H1 (cell line): ENCODE data around the gene GFOD1. TPM values are rescaled to one million over a fixed set of nuclear protein-coding genes. Genes with fewer than 3 reads are reported as not detected.

ENCODE experiments used
- CTCF ChIA-PET: fragments of 300-600 bp; sonication (Branson Sonifier 250); formaldehyde crosslinking; loops from one replicate; lab custom pipeline; 2021; ENCODE audit not compliant: partially characterized antibody; lab: Charles Lee
- POLR2A ChIA-PET: fragments of 300-600 bp; sonication (Branson Sonifier 250); formaldehyde crosslinking; loops from one replicate; lab custom pipeline; 2021; ENCODE audit warnings: inconsistent platforms; ENCODE audit not compliant: partially characterized antibody; lab: Charles Lee
- DNase-seq, 2 experiments: peaks; one replicate each; pipeline versions ENCODE4 v3.0.0 to v3.0.0-alpha.2; 2010 to 2022; ENCODE audit warnings: low spot score in 2 of 2, low read depth in 1 of 2, mixed read lengths in 1 of 2
- FAIRE-seq: peaks from 2 replicates; lab custom pipeline; 2011; peaks lifted over from hg19 to GRCh38; lab: Jason Lieb, UNC
- H2AFZ ChIP-seq: 2 replicates; pipeline ENCODE4 v1.8.1; 2012; ENCODE audit warnings: low read length, inconsistent platforms
- H2AK5ac ChIP-seq: 2 replicates; pipeline ENCODE4 v1.6.1; 2013; ENCODE audit warnings: low read depth, low read length
- H2BK120ac ChIP-seq: replicated peaks from 2 replicates; pipeline ENCODE3; 2013; ENCODE audit warnings: low read depth, low read length, inconsistent platforms
- H2BK12ac ChIP-seq: 2 replicates; pipeline ENCODE4 v1.6.1; 2013; ENCODE audit warnings: low read depth, low read length
- H2BK15ac ChIP-seq: 2 replicates; pipeline ENCODE4 v1.6.1; 2013; ENCODE audit warnings: low read length
- H2BK20ac ChIP-seq: 2 replicates; pipeline ENCODE4 v1.6.1; 2013; ENCODE audit warnings: low read length
- H2BK5ac ChIP-seq: 2 replicates; pipeline ENCODE4 v1.6.1; 2013; ENCODE audit warnings: low read depth, low read length
- H3K14ac ChIP-seq: 2 replicates; pipeline ENCODE4 v1.6.1; 2013; ENCODE audit warnings: inconsistent platforms; ENCODE audit not compliant: insufficient read length
- H3K18ac ChIP-seq: 2 replicates; pipeline ENCODE4 v1.6.1; 2013; ENCODE audit warnings: low read length; ENCODE audit errors: extremely low read depth
- H3K23ac ChIP-seq: 2 replicates; pipeline ENCODE4 v1.6.1; 2013; ENCODE audit warnings: inconsistent platforms; ENCODE audit not compliant: insufficient read length
- H3K23me2 ChIP-seq: 2 replicates; pipeline ENCODE4 v1.6.1; 2013; ENCODE audit warnings: low read depth, low read length
- H3K27ac ChIP-seq: 2 replicates; pipeline ENCODE4 v1.6.1; 2011; ENCODE audit warnings: low read depth, low read length, inconsistent platforms
- H3K27me3 ChIP-seq, 4 experiments: replicated peaks in 1 of 4; 1 replicate in 1 of 4; 2 replicates in 3 of 4; pipeline versions ENCODE4 v1.6.1 to v1.8.1; 2011 to 2013; ENCODE audit warnings: low read length in 3 of 4, mild to moderate bottlenecking in 3 of 4, inconsistent platforms in 2 of 4, mixed read lengths in 2 of 4, moderate library complexity in 1 of 4; ENCODE audit not compliant: control insufficient read depth in 3 of 4, insufficient read depth in 3 of 4; ENCODE audit errors: extremely low read depth in 1 of 4
- H3K36me3 ChIP-seq, 4 experiments: 2 replicates each; pipeline versions ENCODE4 v1.6.1 to v1.8.1; 2011 to 2013; ENCODE audit warnings: mild to moderate bottlenecking in 4 of 4, low read length in 3 of 4, moderate library complexity in 2 of 4, control low read depth in 1 of 4, inconsistent platforms in 1 of 4; ENCODE audit not compliant: insufficient read depth in 4 of 4, control insufficient read depth in 2 of 4
- H3K4ac ChIP-seq: replicated peaks from 2 replicates; pipeline ENCODE3; 2013; ENCODE audit warnings: low read length, low read depth, mixed read lengths, inconsistent platforms; ENCODE audit not compliant: insufficient read length
- H3K4me1 ChIP-seq, 4 experiments: replicated peaks in 1 of 4; 1 replicate in 1 of 4; 2 replicates in 3 of 4; pipeline versions ENCODE4 v1.6.1 to v1.8.1; 2011 to 2013; ENCODE audit warnings: low read length in 3 of 4, inconsistent platforms in 2 of 4, mixed read lengths in 1 of 4; ENCODE audit not compliant: insufficient read depth in 4 of 4, control insufficient read depth in 3 of 4
- H3K4me2 ChIP-seq, 2 experiments: 2 replicates each; pipeline versions ENCODE4 v1.6.1 to v1.8.1; 2011 to 2013; ENCODE audit warnings: low read depth in 2 of 2, low read length in 2 of 2, control low read depth in 1 of 2, inconsistent platforms in 1 of 2, mild to moderate bottlenecking in 1 of 2; ENCODE audit not compliant: insufficient read depth in 1 of 2
- H3K4me3 ChIP-seq, 4 experiments: fragments of 200-600, 300-600 bp in 1 of 4; sonication (generic), shearing (Covaris generic), sonication (Bioruptor Twin) in 1 of 4; 2 replicates each; pipeline versions ENCODE4 v1.5.1 to v1.8.1; 2011 to 2016; ENCODE audit warnings: low read length in 4 of 4, low read depth in 3 of 4, control low read depth in 2 of 4, inconsistent platforms in 2 of 4, mild to moderate bottlenecking in 2 of 4, mixed read lengths in 1 of 4, moderate library complexity in 1 of 4; ENCODE audit not compliant: insufficient read depth in 2 of 4; ENCODE audit errors: extremely low read depth in 1 of 4
- H3K56ac ChIP-seq: replicated peaks from 2 replicates; pipeline ENCODE3; 2013; ENCODE audit warnings: low read depth, mild to moderate bottlenecking, mixed read lengths, low read length, inconsistent platforms; ENCODE audit not compliant: insufficient read length
- H3K79me1 ChIP-seq: 2 replicates; pipeline ENCODE4 v1.6.1; 2013; ENCODE audit warnings: low read depth, low read length, control low read depth
- H3K79me2 ChIP-seq, 2 experiments: 2 replicates each; pipeline versions ENCODE4 v1.6.1 to v1.8.1; 2012 to 2013; ENCODE audit warnings: low read length in 2 of 2, mild to moderate bottlenecking in 2 of 2, inconsistent platforms in 1 of 2; ENCODE audit not compliant: insufficient read depth in 2 of 2, control insufficient read depth in 1 of 2
- H3K9ac ChIP-seq, 4 experiments: replicated peaks in 1 of 4; 1 replicate in 1 of 4; 2 replicates in 3 of 4; pipeline versions ENCODE4 v1.6.1 to v1.8.1; 2011 to 2013; ENCODE audit warnings: low read depth in 3 of 4, low read length in 3 of 4, control low read depth in 2 of 4, mild to moderate bottlenecking in 2 of 4, moderate library complexity in 2 of 4, inconsistent platforms in 1 of 4; ENCODE audit errors: extremely low read depth in 1 of 4
- H3K9me3 ChIP-seq, 2 experiments: 2 replicates each; pipeline versions ENCODE4 v1.6.1 to v1.8.1; 2012 to 2013; ENCODE audit warnings: mild to moderate bottlenecking in 2 of 2, moderate library complexity in 2 of 2, control low read depth in 1 of 2, inconsistent platforms in 1 of 2, low read depth in 1 of 2, low read length in 1 of 2, mixed read lengths in 1 of 2; ENCODE audit not compliant: insufficient read depth in 2 of 2
- H4K20me1 ChIP-seq, 2 experiments: replicated peaks in 1 of 2; 2 replicates each; pipeline versions ENCODE3 to v1.8.1; 2011 to 2013; ENCODE audit warnings: inconsistent platforms in 2 of 2, low read length in 2 of 2, mild to moderate bottlenecking in 1 of 2; ENCODE audit not compliant: insufficient read depth in 2 of 2, control insufficient read depth in 1 of 2
- H4K5ac ChIP-seq: 2 replicates; pipeline ENCODE4 v1.6.1; 2013; ENCODE audit warnings: low read length, low read depth, mixed read lengths, inconsistent platforms; ENCODE audit not compliant: insufficient read length
- H4K8ac ChIP-seq: 2 replicates; pipeline ENCODE4 v1.8.0; 2013; ENCODE audit warnings: mild to moderate bottlenecking, moderate library complexity, low read length, inconsistent platforms; ENCODE audit not compliant: insufficient read depth; ENCODE audit errors: extremely low read depth
- H4K91ac ChIP-seq: replicated peaks from 2 replicates; pipeline ENCODE3; 2013; ENCODE audit warnings: low read length, mixed read lengths, inconsistent platforms; ENCODE audit not compliant: insufficient read length
- BRCA1 ChIP-seq: IDR thresholded peaks from 2 replicates; pipeline ENCODE4 v1.6.1; 2012; ENCODE audit warnings: low read depth, low read length, improper control_type of control experiment
- CREB1 ChIP-seq: IDR thresholded peaks from 2 replicates; pipeline ENCODE4 v1.6.1; 2012; ENCODE audit warnings: inconsistent platforms
- KDM5A ChIP-seq: fragments of 200-600 bp; IDR thresholded peaks from 2 replicates; pipeline ENCODE4 v1.7.1; 2012; ENCODE audit warnings: mild to moderate bottlenecking, low read length, inconsistent platforms, mixed read lengths
- NANOG ChIP-seq: IDR thresholded peaks from 2 replicates; pipeline ENCODE4 v1.6.1; 2011; ENCODE audit warnings: low read length, low read depth, mild to moderate bottlenecking, inconsistent platforms; ENCODE audit not compliant: insufficient read depth, poor library complexity, severe bottlenecking
- RFX5 ChIP-seq: IDR thresholded peaks from 2 replicates; pipeline ENCODE4 v1.6.1; 2011; ENCODE audit warnings: low read depth, low read length, improper control_type of control experiment, borderline replicate concordance
- RXRA ChIP-seq: IDR thresholded peaks from 2 replicates; pipeline ENCODE4 v1.6.1; 2011; ENCODE audit warnings: low read depth, mild to moderate bottlenecking, low read length, moderate library complexity; ENCODE audit not compliant: insufficient read depth
- SIN3A ChIP-seq, 2 experiments: IDR thresholded peaks in 1 of 2; conservative IDR thresholded peaks in 1 of 2; 2 replicates each; pipeline ENCODE4 v1.6.1; 2011 to 2012; ENCODE audit warnings: low read length in 2 of 2, improper control_type of control experiment in 1 of 2, low read depth in 1 of 2, mild to moderate bottlenecking in 1 of 2
- SUZ12 ChIP-seq: fragments of 200-600 bp; sonication (generic); IDR thresholded peaks from 2 replicates; pipeline ENCODE4 v1.6.1; 2012; ENCODE audit warnings: mild to moderate bottlenecking, inconsistent platforms, low read length, moderate library complexity, mixed read lengths
- TAF1 ChIP-seq: IDR thresholded peaks from 2 replicates; pipeline ENCODE4 v1.6.1; 2011; ENCODE audit warnings: mild to moderate bottlenecking, low read depth, low read length
- WGBS, 2 experiments: shearing (Covaris generic) in 1 of 2; methylation state at CpG; one replicate each; pipeline versions ENCODE4 v1.1.6 to v1.1.7; 2013 to 2015; ENCODE audit warnings: low lambda C conversion rate in 2 of 2, mixed read lengths in 2 of 2, inconsistent platforms in 1 of 2, low coverage in 1 of 2, missing lambda C conversion rate in 1 of 2; ENCODE audit not compliant: insufficient replicate concordance in 2 of 2, insufficient coverage in 1 of 2, insufficient read length in 1 of 2; ENCODE audit errors: extremely low coverage in 1 of 2, missing lambda C conversion rate in 1 of 2; 5-methylcytosine and 5-hydroxymethylcytosine counted together
- polyA plus RNA-seq, 7 experiments: library from polyadenylated mRNA; depleted of rRNA in 3 of 7; stranded (reverse) in 5 of 7; unstranded in 2 of 7; fragments of >200 nt in 5 of 7; fragments of 200-250 nt in 2 of 7; gene quantifications; 1 replicate in 5 of 7; 2 replicates in 1 of 7; 4 replicates in 1 of 7; pipeline versions ENCODE4 v1.2.1 to v1.2.3, GENCODE V29; 2011 to 2013; ENCODE audit warnings: missing spikeins in 2 of 7, mixed read lengths in 2 of 7
- total RNA-seq: library from RNA; stranded (reverse); fragmentation: NEBNext Ultra II Directional; extraction: Animal tissue kit (Norgen Biotek cat#: 25700); gene quantifications from 2 replicates; pipeline ENCODE4 v1.2.1, GENCODE V29; 2021
- TF ChIP-seq, protein P1 (sequence below): IDR thresholded peaks from 2 replicates; pipeline ENCODE4 v1.6.1; 2011; ENCODE audit warnings: low read length, improper control_type of control experiment

The GFOD1 gene
- total and polyA plus RNA-seq, 2 of the 8 experiments (the other 6 are each of a cell fraction or from before 2014, with no cell fraction given): 2.5 to 8.8 TPM

DNA sequence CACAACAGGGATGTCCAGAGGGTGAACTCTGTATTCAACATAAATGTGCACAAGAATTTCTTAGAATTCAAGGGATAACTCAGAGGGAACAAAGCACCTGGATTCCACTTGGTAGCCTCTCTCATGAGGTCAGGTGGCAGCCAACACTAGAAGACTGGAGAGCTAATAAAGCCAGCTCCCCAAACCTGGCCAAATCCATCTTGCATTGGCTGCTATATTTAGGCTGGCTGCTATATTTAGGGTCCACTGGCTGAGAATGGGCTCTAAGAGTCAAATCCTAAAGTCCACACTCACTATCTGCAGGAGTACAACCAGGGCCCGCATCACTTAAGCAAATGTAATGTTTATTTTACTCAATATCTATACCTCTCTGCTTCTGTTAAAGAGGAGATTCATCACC, 179.1 kb downstream of the GFOD1 start:
- Histone ChIP-seq H3K36me3 (peaks cover 4 to 73% (median 36%) of the 10 kb centered on the region in 4 experiments), H4K20me1 (peaks cover 2 to 3% of the 10 kb centered on the region in 2 experiments), H3K4me1 (no peaks in the 10 kb centered on the region), H3K9me3 (no peaks in the 10 kb centered on the region), H3K27ac (no peak overlapping the region), H2BK120ac (no peak overlapping the region), H3K56ac (no peak overlapping the region), H3K79me2 (no peaks in the 10 kb centered on the region), H3K14ac (no peak overlapping the region), H4K5ac (no peak overlapping the region), H2BK20ac (no peak overlapping the region), H2BK15ac (no peak overlapping the region), H3K27me3 (no peaks in the 10 kb centered on the region), H3K4me3 (no peak overlapping the region), H3K23ac (no peak overlapping the region), H2AK5ac (no peak overlapping the region), H3K4me2 (no peak overlapping the region), H2AFZ (no peak overlapping the region), H4K91ac (no peak overlapping the region), H3K23me2 (no peaks in the 10 kb centered on the region), H2BK12ac (no peak overlapping the region), H3K18ac (no peak overlapping the region), H3K79me1 (no peaks in the 10 kb centered on the region), H4K8ac (no peak overlapping the region), H3K4ac (no peak overlapping the region), H2BK5ac (no peak overlapping the region), H3K9ac (no peak overlapping the region)
- no peak for FAIRE-seq
- POLR2A ChIA-PET: interaction anchor here (0.5 to 1.1 kb wide), 2 partner anchors 11 to 18 kb away, joined by 3 read pairs; no protein-coding TSS in a partner anchor
- DNase-seq: no peak
- CTCF ChIA-PET: interaction anchor here (0.7 kb wide), 1 partner anchor 430 kb away, joined by 3 read pairs; no protein-coding TSS in a partner anchor
- TF ChIP-seq RFX5 (no peak), KDM5A (no peak), SUZ12 (no peak), BRCA1 (no peak), NANOG (no peak), CREB1 (no peak), TAF1 (no peak), SIN3A (conservative IDR thresholded peaks at IDR 0.05 in 1 of 2, IDR thresholded peaks at IDR 0.05 in 1 of 2; ENCODE audit: low read depth in 1 of 2, low read length in 2 of 2) (no peak), RXRA (no peak)
- TF ChIP-seq, protein P1, sequence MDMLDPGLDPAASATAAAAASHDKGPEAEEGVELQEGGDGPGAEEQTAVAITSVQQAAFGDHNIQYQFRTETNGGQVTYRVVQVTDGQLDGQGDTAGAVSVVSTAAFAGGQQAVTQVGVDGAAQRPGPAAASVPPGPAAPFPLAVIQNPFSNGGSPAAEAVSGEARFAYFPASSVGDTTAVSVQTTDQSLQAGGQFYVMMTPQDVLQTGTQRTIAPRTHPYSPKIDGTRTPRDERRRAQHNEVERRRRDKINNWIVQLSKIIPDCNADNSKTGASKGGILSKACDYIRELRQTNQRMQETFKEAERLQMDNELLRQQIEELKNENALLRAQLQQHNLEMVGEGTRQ: no peak
- WGBS, 2 experiments: 87% methylated on average over 1 of the region's 1 CpG; no CpG with 5 or more reads in 1 of the 2 experiments
